A549 (cell line): ENCODE measurements around the gene SHFL. TPM values are rescaled to one million over a fixed set of nuclear protein-coding genes. Genes with fewer than 3 reads are reported as not detected.

Experiments
- ATAC-seq, 2 experiments: fragments of 200-7000 bp in 1 of 2; fragments of >200 bp in 1 of 2; cut with Nextera tagmentation in 1 of 2; cut with Tn5 transposase in 1 of 2; 3 replicates each; pipeline versions ENCODE4 v1.8.0 to v1.9.1; 2018 to 2020; ENCODE audit warnings: mild to moderate bottlenecking in 1 of 2, moderate library complexity in 1 of 2
- CTCF ChIA-PET: fragments of 300-600 bp; sonication (Branson Sonifier 250); formaldehyde crosslinking; extraction: SDS; loops from one replicate; lab custom pipeline; 2021; ENCODE audit warnings: antibody characterized with exemption, inconsistent platforms; lab: Yijun Ruan, JAX
- POLR2A ChIA-PET: fragments of 350-600 bp; formaldehyde crosslinking; extraction: SDS; loops from one replicate; lab custom pipeline; 2021; ENCODE audit warnings: antibody characterized with exemption, inconsistent platforms; lab: Yijun Ruan, JAX
- DNase-seq, 2 experiments: peaks; one replicate each; pipeline versions ENCODE4 v3.0.0 to v3.0.0-alpha.2; 2011 to 2016; ENCODE audit warnings: low read depth in 1 of 2, low spot score in 1 of 2
- FAIRE-seq: peaks from 2 replicates; lab custom pipeline; 2011; peaks lifted over from hg19 to GRCh38; lab: Jason Lieb, UNC
- H3K27ac ChIP-seq, 2 experiments: fragments of >200 bp; sonication (Bioruptor Twin); formaldehyde crosslinking; 3 replicates each; pipeline ENCODE4 v1.5.1; 2016 to 2017
- H3K4me1 ChIP-seq: fragments of >200 bp; sonication (Bioruptor Twin); formaldehyde crosslinking; 3 replicates; pipeline ENCODE4 v1.6.1; 2016
- H3K4me2 ChIP-seq: fragments of >200 bp; sonication (Bioruptor Twin); formaldehyde crosslinking; 3 replicates; pipeline ENCODE4 v1.6.1; 2016
- H3K4me3 ChIP-seq: fragments of >200 bp; sonication (Bioruptor Twin); formaldehyde crosslinking; 3 replicates; pipeline ENCODE4 v1.5.1; 2016
- H3K9me3 ChIP-seq: fragments of >200 bp; sonication (Bioruptor Twin); formaldehyde crosslinking; 3 replicates; pipeline ENCODE4 v1.6.1; 2016
- BHLHE40 ChIP-seq: IDR thresholded peaks from 2 replicates; pipeline ENCODE4 v1.6.1; 2012; ENCODE audit warnings: low read depth, low read length, inconsistent platforms
- CHD2 ChIP-seq: fragments of 150-350 bp; IDR thresholded peaks from 2 replicates; pipeline ENCODE4 v1.6.1; 2014; ENCODE audit warnings: low read length; ENCODE audit not compliant: partially characterized antibody
- EHMT2 ChIP-seq: fragments of 200-600 bp; sonication (generic); IDR thresholded peaks from 2 replicates; pipeline ENCODE4 v1.6.1; 2016; ENCODE audit warnings: antibody characterized with exemption, low read depth, mild to moderate bottlenecking, moderate library complexity
- FOSB ChIP-seq: fragments of 250-450 bp; sonication (Bioruptor Pico); IDR thresholded peaks from 2 replicates; pipeline ENCODE4 v1.5.0; 2020; ENCODE audit warnings: mild to moderate bottlenecking, moderate library complexity
- FOXS1 ChIP-seq: fragments of 250-450 bp; sonication (Bioruptor Pico); IDR thresholded peaks from 2 replicates; pipeline ENCODE4 v1.5.0; 2020; ENCODE audit warnings: mild to moderate bottlenecking, moderate library complexity
- HES2 ChIP-seq: fragments of >200 bp; sonication (Bioruptor Twin); formaldehyde crosslinking; IDR thresholded peaks from 2 replicates; pipeline ENCODE4 v1.6.1; 2016
- HOXA7 ChIP-seq: fragments of 250-450 bp; sonication (Bioruptor Pico); IDR thresholded peaks from 2 replicates; pipeline ENCODE4 v1.5.0; 2020; ENCODE audit warnings: mild to moderate bottlenecking, moderate library complexity
- HOXB13 ChIP-seq: fragments of 250-450 bp; sonication (Bioruptor Pico); IDR thresholded peaks from 2 replicates; pipeline ENCODE4 v1.5.0; 2020; ENCODE audit warnings: low read depth, mild to moderate bottlenecking, moderate library complexity
- JUN ChIP-seq, 2 experiments: fragments of >200 bp; sonication (Bioruptor Twin); formaldehyde crosslinking; IDR thresholded peaks; 2 replicates in 1 of 2; 3 replicates in 1 of 2; pipeline ENCODE4 v1.6.1; 2016 to 2017
- JUNB ChIP-seq: fragments of >200 bp; sonication (Bioruptor Twin); formaldehyde crosslinking; IDR thresholded peaks from 2 replicates; pipeline ENCODE4 v1.6.1; 2016
- KDM1A ChIP-seq: fragments of 200-600 bp; sonication (generic); IDR thresholded peaks from 2 replicates; pipeline ENCODE4 v1.6.1; 2016; ENCODE audit warnings: low read depth, mild to moderate bottlenecking
- NPAS2 ChIP-seq: fragments of 250-450 bp; sonication (Bioruptor Pico); IDR thresholded peaks from 2 replicates; pipeline ENCODE4 v1.8.0; 2022; ENCODE audit warnings: mild to moderate bottlenecking, moderate library complexity, borderline replicate concordance
- PHF8 ChIP-seq: fragments of 200-600 bp; sonication (generic); IDR thresholded peaks from 2 replicates; pipeline ENCODE4 v1.6.1; 2016; ENCODE audit warnings: low read depth, mild to moderate bottlenecking, antibody characterized with exemption, moderate library complexity, borderline replicate concordance
- RAD21 ChIP-seq, 2 experiments: fragments of >200 bp in 1 of 2; sonication (Bioruptor Twin) in 1 of 2; formaldehyde crosslinking in 1 of 2; IDR thresholded peaks in 1 of 2; conservative IDR thresholded peaks in 1 of 2; 2 replicates in 1 of 2; 3 replicates in 1 of 2; pipeline ENCODE4 v1.6.1; 2012 to 2018; ENCODE audit warnings: inconsistent platforms in 1 of 2
- RARB ChIP-seq: fragments of 250-450 bp; sonication (Bioruptor Pico); IDR thresholded peaks from 2 replicates; pipeline ENCODE4 v1.8.0; 2021; ENCODE audit warnings: mild to moderate bottlenecking, moderate library complexity
- RNF2 ChIP-seq: fragments of 200-600 bp; sonication (generic); IDR thresholded peaks from 2 replicates; pipeline ENCODE4 v1.6.1; 2016; ENCODE audit warnings: low read depth, mild to moderate bottlenecking, antibody characterized with exemption, moderate library complexity, borderline replicate concordance
- SMC3 ChIP-seq: fragments of >200 bp; sonication (Bioruptor Twin); formaldehyde crosslinking; IDR thresholded peaks from 3 replicates; pipeline ENCODE4 v1.6.1; 2018; ENCODE audit warnings: inconsistent platforms
- USF2 ChIP-seq: fragments of 450-650 bp; IDR thresholded peaks from 2 replicates; pipeline ENCODE4 v1.6.1; 2014; ENCODE audit warnings: antibody characterized with exemption
- WGBS: methylation state at CpG from one replicate; pipeline ENCODE4 v1.1.6; 2017; ENCODE audit errors: missing lambda C conversion rate; 5-methylcytosine and 5-hydroxymethylcytosine counted together
- polyA plus RNA-seq, 4 experiments: library from polyadenylated mRNA; depleted of rRNA in 3 of 4; stranded (reverse); fragments of >200 nt; fragmentation: RNase III in 1 of 4; extraction: RNeasy Plus Mini Kit Qiagen cat#74134 plus additional on column Dnase treatment in 1 of 4; gene quantifications; 2 replicates in 3 of 4; 3 replicates in 1 of 4; pipeline ENCODE4 v1.2.3, GENCODE V29; 2011 to 2017
- TF ChIP-seq, protein P1 (sequence below): fragments of 250-450 bp; sonication (Bioruptor Pico); IDR thresholded peaks from 2 replicates; pipeline ENCODE4 v1.5.0; 2021; ENCODE audit warnings: mild to moderate bottlenecking, moderate library complexity, borderline replicate concordance
- TF ChIP-seq, protein P2 (sequence below): fragments of >200 bp; sonication (Bioruptor Twin); formaldehyde crosslinking; IDR thresholded peaks from 3 replicates; pipeline ENCODE4 v1.5.1; 2016

Gene SHFL
- polyA plus RNA-seq, 2 of the 4 experiments (the other 2 are of a cell fraction), result 10.1 to 12.5 TPM

DNA sequence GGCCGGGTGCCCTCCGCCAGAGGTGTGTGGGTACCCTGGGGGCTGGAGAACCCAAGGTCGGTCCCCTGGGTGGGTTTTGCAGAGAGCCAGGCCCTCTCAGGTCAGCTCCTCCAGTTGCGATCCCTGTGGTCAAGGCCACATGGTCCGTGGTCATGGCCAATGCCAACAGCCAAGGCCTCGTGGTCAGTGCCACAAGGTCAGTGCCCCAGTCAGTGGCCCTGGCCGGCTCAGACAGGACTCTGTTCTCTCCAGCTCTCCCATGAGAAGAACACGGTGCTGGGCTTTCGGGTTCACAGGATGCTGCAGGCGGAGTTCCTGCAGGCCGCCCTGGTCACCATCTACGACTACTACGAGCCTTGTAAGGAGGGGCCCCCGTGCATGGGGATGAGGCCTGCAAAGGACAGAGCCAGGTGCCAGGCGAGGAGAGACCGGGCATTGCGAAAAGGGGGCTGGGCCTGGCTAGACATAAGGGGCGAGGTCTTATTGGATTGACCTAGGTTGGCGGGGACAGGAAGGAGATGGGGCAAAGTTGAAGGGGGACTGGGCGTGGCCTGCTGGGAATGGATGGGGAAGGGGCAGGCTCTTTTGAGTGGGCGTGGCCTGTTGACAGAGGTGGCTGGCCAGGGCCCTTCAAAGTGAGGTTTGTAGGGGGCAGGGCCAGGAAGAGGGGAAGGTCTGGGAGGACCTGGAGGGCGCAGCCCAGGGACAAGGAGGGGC is 15.2 kb upstream of the SHFL start:
- no peak overlapping the region for H3K4me2 ChIP-seq
- peaks cover 7% of the 10 kb centered on the region for H3K4me1 ChIP-seq
- ChIA-PET CTCF (interaction anchor here (0.6 kb wide), 1 partner anchor 93 kb away, joined by 3 read pairs; no protein-coding TSS in a partner anchor), POLR2A (no interaction called here)
- no peak overlapping the region for H3K27ac ChIP-seq
- H3K9me3 ChIP-seq, result no peaks in the 10 kb centered on the region; the same call in 2 of the 3 replicates
- no peak overlapping the region for H3K4me3 ChIP-seq
- WGBS, result 68% methylated on average over 16 of the region's 22 CpGs
- FAIRE-seq (no peak), ATAC-seq (no peak), DNase-seq (no peak)
- TF ChIP-seq, protein P1, sequence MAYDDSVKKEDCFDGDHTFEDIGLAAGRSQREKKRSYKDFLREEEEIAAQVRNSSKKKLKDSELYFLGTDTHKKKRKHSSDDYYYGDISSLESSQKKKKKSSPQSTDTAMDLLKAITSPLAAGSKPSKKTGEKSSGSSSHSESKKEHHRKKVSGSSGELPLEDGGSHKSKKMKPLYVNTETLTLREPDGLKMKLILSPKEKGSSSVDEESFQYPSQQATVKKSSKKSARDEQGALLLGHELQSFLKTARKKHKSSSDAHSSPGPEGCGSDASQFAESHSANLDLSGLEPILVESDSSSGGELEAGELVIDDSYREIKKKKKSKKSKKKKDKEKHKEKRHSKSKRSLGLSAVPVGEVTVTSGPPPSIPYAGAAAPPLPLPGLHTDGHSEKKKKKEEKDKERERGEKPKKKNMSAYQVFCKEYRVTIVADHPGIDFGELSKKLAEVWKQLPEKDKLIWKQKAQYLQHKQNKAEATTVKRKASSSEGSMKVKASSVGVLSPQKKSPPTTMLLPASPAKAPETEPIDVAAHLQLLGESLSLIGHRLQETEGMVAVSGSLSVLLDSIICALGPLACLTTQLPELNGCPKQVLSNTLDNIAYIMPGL (CRISPR knock-in tag), result no peak
- TF ChIP-seq BHLHE40, result no peak
- TF ChIP-seq RNF2, result no peak
- TF ChIP-seq USF2, result no peak
- TF ChIP-seq EHMT2, result no peak
- TF ChIP-seq JUN (IDR thresholded peaks at IDR 0.05), result no peak
- no peak for TF ChIP-seq HES2
- no peak for TF ChIP-seq NPAS2 (CRISPR knock-in tag)
- no peak for TF ChIP-seq HOXB13 (CRISPR knock-in tag)
- TF ChIP-seq, all 56 proteins: peak for 0

- H3K4me3 ChIP-seq, result no peak overlapping the region
- 44% methylated on average over 2 of the region's 2 CpGs for WGBS
- H3K9me3 ChIP-seq, result no peaks in the 10 kb centered on the region; the same call in 2 of the 3 replicates
- peaks cover 8% of the 10 kb centered on the region for H3K4me1 ChIP-seq
- DNase-seq, result peak in 1 of 2 experiments; percentile 62
- H3K4me2 ChIP-seq, result no peak overlapping the region
- ATAC-seq, result peak; percentile 43 to 62; a peak in 3 of 6 replicates
- ChIA-PET CTCF (no interaction called here), POLR2A (no interaction called here)
- no peak for FAIRE-seq
- no peak overlapping the region for H3K27ac ChIP-seq
- TF ChIP-seq USF2 (peak; percentile 82), RARB (CRISPR knock-in tag) (no peak), RAD21 (conservative IDR thresholded peaks at IDR 0.05 in 1 of 2, IDR thresholded peaks at IDR 0.05 in 1 of 2) (peak in 1 of 2 experiments; percentile 40; a peak in 3 of 5 replicates), EHMT2 (no peak), HES2 (no peak), JUNB (no peak), BHLHE40 (no peak), SMC3 (no peak), CHD2 (no peak), PHF8 (no peak), KDM1A (no peak), FOXS1 (CRISPR knock-in tag) (no peak), FOSB (CRISPR knock-in tag) (no peak), HOXA7 (CRISPR knock-in tag) (no peak)
- TF ChIP-seq, protein P2, sequence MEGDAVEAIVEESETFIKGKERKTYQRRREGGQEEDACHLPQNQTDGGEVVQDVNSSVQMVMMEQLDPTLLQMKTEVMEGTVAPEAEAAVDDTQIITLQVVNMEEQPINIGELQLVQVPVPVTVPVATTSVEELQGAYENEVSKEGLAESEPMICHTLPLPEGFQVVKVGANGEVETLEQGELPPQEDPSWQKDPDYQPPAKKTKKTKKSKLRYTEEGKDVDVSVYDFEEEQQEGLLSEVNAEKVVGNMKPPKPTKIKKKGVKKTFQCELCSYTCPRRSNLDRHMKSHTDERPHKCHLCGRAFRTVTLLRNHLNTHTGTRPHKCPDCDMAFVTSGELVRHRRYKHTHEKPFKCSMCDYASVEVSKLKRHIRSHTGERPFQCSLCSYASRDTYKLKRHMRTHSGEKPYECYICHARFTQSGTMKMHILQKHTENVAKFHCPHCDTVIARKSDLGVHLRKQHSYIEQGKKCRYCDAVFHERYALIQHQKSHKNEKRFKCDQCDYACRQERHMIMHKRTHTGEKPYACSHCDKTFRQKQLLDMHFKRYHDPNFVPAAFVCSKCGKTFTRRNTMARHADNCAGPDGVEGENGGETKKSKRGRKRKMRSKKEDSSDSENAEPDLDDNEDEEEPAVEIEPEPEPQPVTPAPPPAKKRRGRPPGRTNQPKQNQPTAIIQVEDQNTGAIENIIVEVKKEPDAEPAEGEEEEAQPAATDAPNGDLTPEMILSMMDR, result no peak
- TF ChIP-seq, protein P1 (CRISPR knock-in tag), result no peak
Observed at GRCh38 chr19:10074153-10074552, 12.0 kb upstream of the SHFL start.
